HepG2 (cell line): ENCODE measurements around the gene OPA3. TPM values are rescaled to one million over a fixed set of nuclear protein-coding genes. Genes with fewer than 3 reads are reported as not detected.

Experiments
- ATAC-seq: fragments of 200-7000 bp; cut with Tn5 transposase; 3 replicates; pipeline ENCODE4 v1.9.1; 2020; ENCODE audit warnings: mild to moderate bottlenecking, moderate library complexity
- BruUV-seq: library from RNA; stranded (reverse); fragments of 400-500 nt; replicated peaks from 2 replicates; lab custom pipeline; 2021; lab: Mats Ljungman, UMichigan
- CTCF ChIA-PET: fragments of 300-600 bp; formaldehyde crosslinking; extraction: SDS; loops from one replicate; lab custom pipeline; 2021; ENCODE audit warnings: low total read pairs, inconsistent platforms, low intra/inter-chr PET ratio; lab: Yijun Ruan, JAX
- POLR2A ChIA-PET: fragments of 350-600 bp; sonication (Branson Sonifier 250); formaldehyde crosslinking; loops from one replicate; lab custom pipeline; 2020; ENCODE audit warnings: antibody characterized with exemption, inconsistent platforms; lab: Yijun Ruan, JAX
- DNase-seq: peaks from one replicate; pipeline ENCODE4 v3.0.0-alpha.2; 2015; ENCODE audit warnings: low spot score
- FAIRE-seq: peaks from 3 replicates; lab custom pipeline; 2011; peaks lifted over from hg19 to GRCh38; lab: Jason Lieb, UNC
- H2AFZ ChIP-seq: one replicate; pipeline ENCODE4 v1.6.1; 2011; ENCODE audit warnings: low read length, inconsistent platforms
- H3K27ac ChIP-seq: fragments of 300-600 bp; 3 replicates; pipeline ENCODE4 v1.8.0; 2011; ENCODE audit warnings: mixed run types, mild to moderate bottlenecking, mixed read lengths, low read length, inconsistent platforms; ENCODE audit not compliant: insufficient read depth; ENCODE audit errors: extremely low read length
- H3K27me3 ChIP-seq, 2 experiments: fragments of 200-600 bp in 1 of 2; 2 replicates in 1 of 2; 3 replicates in 1 of 2; pipeline versions ENCODE4 v1.6.0 to v1.8.0; 2011; ENCODE audit warnings: low read length in 2 of 2, mild to moderate bottlenecking in 2 of 2, moderate library complexity in 2 of 2, inconsistent platforms in 1 of 2; ENCODE audit not compliant: insufficient read depth in 2 of 2, control insufficient read depth in 1 of 2
- H3K36me3 ChIP-seq, 2 experiments: fragments of 200-600 bp in 1 of 2; replicated peaks in 1 of 2; 2 replicates in 1 of 2; 3 replicates in 1 of 2; pipeline versions ENCODE4 v1.5.1 to v1.8.0; 2011; ENCODE audit warnings: low read length in 2 of 2, inconsistent platforms in 1 of 2; ENCODE audit not compliant: insufficient read depth in 2 of 2, control insufficient read depth in 1 of 2
- H3K4me1 ChIP-seq: 2 replicates; pipeline ENCODE4 v1.5.1; 2012; ENCODE audit warnings: low read length, inconsistent platforms; ENCODE audit not compliant: insufficient read depth
- H3K4me2 ChIP-seq: 2 replicates; pipeline ENCODE4 v1.6.0; 2011; ENCODE audit warnings: low read depth, low read length, inconsistent platforms
- H3K4me3 ChIP-seq, 3 experiments: fragments of 200-600 bp in 1 of 3; sonication (generic), shearing (Covaris generic) in 1 of 3; replicated peaks in 1 of 3; 2 replicates each; pipeline ENCODE4 v1.5.1; 2011 to 2016; ENCODE audit warnings: low read length in 3 of 3, inconsistent platforms in 2 of 3, low read depth in 2 of 3, mild to moderate bottlenecking in 2 of 3, control low read depth in 1 of 3, mixed read lengths in 1 of 3; ENCODE audit not compliant: insufficient read depth in 1 of 3
- H3K79me2 ChIP-seq: one replicate; pipeline ENCODE4 v1.6.1; 2011; ENCODE audit warnings: low read length, inconsistent platforms; ENCODE audit not compliant: insufficient read depth
- H3K9ac ChIP-seq: 2 replicates; pipeline ENCODE4 v1.6.0; 2011; ENCODE audit warnings: mild to moderate bottlenecking, low read depth, low read length, inconsistent platforms; ENCODE audit not compliant: insufficient read depth
- H3K9me3 ChIP-seq: 2 replicates; pipeline ENCODE4 v1.5.1; 2012; ENCODE audit warnings: mild to moderate bottlenecking, low read length
- H4K20me1 ChIP-seq: 2 replicates; pipeline ENCODE4 v1.6.0; 2011; ENCODE audit warnings: inconsistent platforms, mild to moderate bottlenecking, low read length, moderate library complexity; ENCODE audit not compliant: insufficient read depth
- AGO2 ChIP-seq: fragments of 200-400 bp; formaldehyde crosslinking; optimal IDR thresholded peaks from 2 replicates; pipeline ENCODE3; 2017; ENCODE audit warnings: mild to moderate bottlenecking, low read depth, low read length, moderate library complexity
- IKZF4 ChIP-seq: sonication (generic); formaldehyde crosslinking; IDR thresholded peaks from 2 replicates; pipeline ENCODE4 v1.5.1; 2020; ENCODE audit warnings: borderline replicate concordance, mild to moderate bottlenecking, low read depth, missing genetic modification reagents; ENCODE audit errors: not compliant biosample characterization
- KMT2B ChIP-seq: IDR thresholded peaks from 2 replicates; pipeline ENCODE4 v1.6.1; 2016; ENCODE audit warnings: missing genetic modification reagents, missing compliant biosample characterization
- NFRKB ChIP-seq: fragments of 450-650 bp; IDR thresholded peaks from 2 replicates; pipeline ENCODE4 v1.6.1; 2017
- POLR2G ChIP-seq: fragments of 200-400 bp; formaldehyde crosslinking; IDR thresholded peaks from 2 replicates; pipeline ENCODE4 v1.6.1; 2018; ENCODE audit warnings: mild to moderate bottlenecking, low read depth, low read length, moderate library complexity
- PRDM10 ChIP-seq: sonication (generic); formaldehyde crosslinking; IDR thresholded peaks from 2 replicates; pipeline ENCODE4 v1.4.0; 2020; ENCODE audit warnings: low read depth, missing genetic modification reagents
- RBM22 ChIP-seq: fragments of 200-400 bp; formaldehyde crosslinking; optimal IDR thresholded peaks from 2 replicates; pipeline ENCODE3; 2017; ENCODE audit warnings: mild to moderate bottlenecking, low read length, moderate library complexity
- STAT6 ChIP-seq: sonication (generic); formaldehyde crosslinking; IDR thresholded peaks from 2 replicates; pipeline ENCODE4 v1.4.0; 2020; ENCODE audit warnings: missing genetic modification reagents, mild to moderate bottlenecking, borderline replicate concordance
- TCF7 ChIP-seq: sonication (generic); IDR thresholded peaks from 2 replicates; pipeline ENCODE4 v1.6.1; 2016; ENCODE audit warnings: antibody characterized with exemption, low read depth
- ZNF121 ChIP-seq: sonication (generic); formaldehyde crosslinking; IDR thresholded peaks from 2 replicates; pipeline ENCODE4 v1.5.0; 2020; ENCODE audit warnings: mild to moderate bottlenecking, missing genetic modification reagents
- ZNF687 ChIP-seq: sonication (generic); formaldehyde crosslinking; IDR thresholded peaks from 2 replicates; pipeline ENCODE4 v1.5.1; 2020; ENCODE audit warnings: mild to moderate bottlenecking, missing genetic modification reagents, moderate library complexity
- WGBS: methylation state at CpG from one replicate; pipeline ENCODE4 v1.1.6; 2017; ENCODE audit warnings: low lambda C conversion rate; 5-methylcytosine and 5-hydroxymethylcytosine counted together
- in situ Hi-C: cut with HindIII; loops from 2 replicates; pipeline ENCODE4 v1.10.0; 2017; ENCODE audit warnings: low pct_unique_long_range_greater_than_20kb; ENCODE audit not compliant: extremely low pct_ligation_motif_present
- intact Hi-C: fragments of 100-400 bp; cut with micrococcal nuclease; formaldehyde crosslinking; loops from one replicate; pipeline ENCODE4 v1.10.0; 2022; ENCODE audit not compliant: unreplicated experiment
- polyA plus RNA-seq, 8 experiments: library from polyadenylated mRNA; depleted of rRNA in 3 of 8; stranded (reverse) in 7 of 8; unstranded in 1 of 8; fragments of >200 nt; fragmentation: Illumina TruSeq in 4 of 8; extraction: Trizol in 4 of 8; gene quantifications; 2 replicates each; pipeline versions ENCODE4 v1.2.1 to v1.2.3, GENCODE V29; 2011 to 2016; ENCODE audit warnings: low read depth in 4 of 8, missing spikeins in 1 of 8, mixed read lengths in 1 of 8; ENCODE audit not compliant: insufficient read depth in 1 of 8
- total RNA-seq, 5 experiments: library from RNA; depleted of rRNA; stranded (reverse); fragments of >200 nt; fragmentation: Illumina TruSeq; extraction: Trizol; gene quantifications; 2 replicates each; pipeline ENCODE4 v1.2.3, GENCODE V29; 2016; ENCODE audit warnings: low read depth in 1 of 5

The OPA3 gene
- total and polyA plus RNA-seq, 2 of the 13 experiments (the other 11 are each of a cell fraction or from before 2014, with no cell fraction given) = 8.3 to 17.7 TPM

GRCh38 chr19:45528149-45528743, 56.4 kb downstream of the OPA3 start (continued):
- TF ChIP-seq PRDM10 = peak; percentile 90
- TF ChIP-seq, all 625 proteins: peak for 4

GRCh38 chr19:45527731-45528130, 56.9 kb downstream of the OPA3 start:
- H3K27ac ChIP-seq = no peak overlapping the region
- TSS peak; percentile 27 for BruUV-seq
- TF ChIP-seq IKZF4 (CRISPR knock-in tag) (no peak), TCF7 (no peak), STAT6 (CRISPR knock-in tag) (no peak), ZNF687 (CRISPR knock-in tag) (0 out of 2 replicates have a peak, but pooled peaks have one; percentile 3), ZNF121 (no peak), NFRKB (no peak), KMT2B (CRISPR knock-in tag) (no peak), POLR2G (0 out of 2 replicates have a peak, but pooled peaks have one; percentile 19), RBM22 (peak; percentile 94), AGO2 (peak; percentile 26)

More at GRCh38 chr19:45527731-45528130, 56.9 kb downstream of the OPA3 start:
- no peak for FAIRE-seq
- ChIA-PET CTCF (no interaction called here), POLR2A (interaction anchor here (0.7 kb wide), 2 partner anchors 9 to 56 kb away, joined by 3 read pairs; no protein-coding TSS in a partner anchor)
- ATAC-seq = no peak
- DNase-seq = no peak
- Histone ChIP-seq H3K4me1 (no peaks in the 10 kb centered on the region), H3K4me3 (no peak overlapping the region), H3K4me2 (no peak overlapping the region), H3K27me3 (no peaks in the 10 kb centered on the region), H3K36me3 (peaks cover 15 to 29% of the 10 kb centered on the region in 2 experiments), H2AFZ (no peak overlapping the region), H4K20me1 (peaks cover 4% of the 10 kb centered on the region; the same call in 1 of the 2 replicates), H3K9ac (no peak overlapping the region), H3K9me3 (peaks cover 11% of the 10 kb centered on the region; the same call in 1 of the 2 replicates), H3K79me2 (no peaks in the 10 kb centered on the region)
- in situ Hi-C loops = no loop called here
- intact Hi-C loops = no loop called here
- 97% methylated on average over 15 of the region's 15 CpGs for WGBS
